ENCODE measurements around the gene PARP15.
"Not testable (repeated sequence)": the region's sequence is repeated elsewhere in the genome, so short reads cannot be mapped to it uniquely, and the experiment has no call there.

Gene PARP15

DNA sequence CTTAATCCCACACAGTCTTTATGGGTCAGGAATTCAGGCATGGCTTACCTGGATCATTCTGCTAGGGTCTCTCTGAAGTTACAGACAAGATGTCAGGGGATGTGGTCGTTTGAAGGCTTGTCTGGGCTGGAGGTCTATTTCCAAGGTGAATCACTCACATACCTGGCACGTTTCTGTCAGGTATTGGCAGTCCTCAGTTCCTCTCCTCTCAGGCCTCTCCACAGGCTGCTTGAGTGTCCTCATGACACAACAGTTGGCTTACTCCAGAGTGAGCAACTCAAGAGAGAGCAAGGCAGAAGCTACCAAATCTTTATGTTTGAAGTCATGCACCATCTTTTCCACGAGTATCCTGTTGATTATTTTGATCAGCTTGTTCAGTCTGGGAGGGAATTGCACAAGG, 59.2 kb downstream of the PARP15 start:
- H3K4me3 ChIP-seq (ENCODE audit: low read depth, low read length) = no peak overlapping the region
- TF ChIP-seq, protein P1, sequence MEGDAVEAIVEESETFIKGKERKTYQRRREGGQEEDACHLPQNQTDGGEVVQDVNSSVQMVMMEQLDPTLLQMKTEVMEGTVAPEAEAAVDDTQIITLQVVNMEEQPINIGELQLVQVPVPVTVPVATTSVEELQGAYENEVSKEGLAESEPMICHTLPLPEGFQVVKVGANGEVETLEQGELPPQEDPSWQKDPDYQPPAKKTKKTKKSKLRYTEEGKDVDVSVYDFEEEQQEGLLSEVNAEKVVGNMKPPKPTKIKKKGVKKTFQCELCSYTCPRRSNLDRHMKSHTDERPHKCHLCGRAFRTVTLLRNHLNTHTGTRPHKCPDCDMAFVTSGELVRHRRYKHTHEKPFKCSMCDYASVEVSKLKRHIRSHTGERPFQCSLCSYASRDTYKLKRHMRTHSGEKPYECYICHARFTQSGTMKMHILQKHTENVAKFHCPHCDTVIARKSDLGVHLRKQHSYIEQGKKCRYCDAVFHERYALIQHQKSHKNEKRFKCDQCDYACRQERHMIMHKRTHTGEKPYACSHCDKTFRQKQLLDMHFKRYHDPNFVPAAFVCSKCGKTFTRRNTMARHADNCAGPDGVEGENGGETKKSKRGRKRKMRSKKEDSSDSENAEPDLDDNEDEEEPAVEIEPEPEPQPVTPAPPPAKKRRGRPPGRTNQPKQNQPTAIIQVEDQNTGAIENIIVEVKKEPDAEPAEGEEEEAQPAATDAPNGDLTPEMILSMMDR (conservative IDR thresholded peaks at IDR 0.05; ENCODE audit: low read depth, low read length) = no peak
- DNase-seq (ENCODE audit: low read depth) = no peak

- no peak overlapping the region for H3K4me3 ChIP-seq (ENCODE audit: low read depth, low read length)
- DNase-seq (ENCODE audit: low read depth) = peak; percentile 20
- TF ChIP-seq, protein P1 (conservative IDR thresholded peaks at IDR 0.05; ENCODE audit: low read depth, low read length) = no peak
These were observed 63.1 kb downstream of the PARP15 start for GRCh38 chr3:122640437-122640999.

DNA sequence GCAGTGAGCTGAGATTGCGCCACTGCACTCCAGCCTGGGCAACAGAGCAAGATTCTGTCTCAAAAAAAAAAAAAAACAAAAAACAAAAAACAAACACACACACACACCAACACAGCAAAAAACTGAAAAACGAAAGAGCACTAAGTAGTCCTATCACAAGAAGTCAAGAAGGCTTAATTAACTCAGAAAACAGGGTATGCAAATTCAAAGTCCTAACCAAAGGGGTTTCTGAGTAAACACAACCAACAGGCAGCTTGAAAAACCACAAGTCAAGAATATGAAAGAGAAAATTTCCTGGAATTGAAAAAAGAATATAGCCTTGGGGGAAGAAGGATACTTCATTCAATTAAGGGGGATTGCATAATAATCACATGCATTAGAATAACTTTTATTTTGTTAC, 65.5 kb downstream of the PARP15 start:
- DNase-seq (ENCODE audit: low read depth) = no peak
- H3K4me3 ChIP-seq (ENCODE audit: low read depth, low read length) = no peak overlapping the region
- TF ChIP-seq, protein P1 (conservative IDR thresholded peaks at IDR 0.05; ENCODE audit: low read depth, low read length) = no peak

DNA sequence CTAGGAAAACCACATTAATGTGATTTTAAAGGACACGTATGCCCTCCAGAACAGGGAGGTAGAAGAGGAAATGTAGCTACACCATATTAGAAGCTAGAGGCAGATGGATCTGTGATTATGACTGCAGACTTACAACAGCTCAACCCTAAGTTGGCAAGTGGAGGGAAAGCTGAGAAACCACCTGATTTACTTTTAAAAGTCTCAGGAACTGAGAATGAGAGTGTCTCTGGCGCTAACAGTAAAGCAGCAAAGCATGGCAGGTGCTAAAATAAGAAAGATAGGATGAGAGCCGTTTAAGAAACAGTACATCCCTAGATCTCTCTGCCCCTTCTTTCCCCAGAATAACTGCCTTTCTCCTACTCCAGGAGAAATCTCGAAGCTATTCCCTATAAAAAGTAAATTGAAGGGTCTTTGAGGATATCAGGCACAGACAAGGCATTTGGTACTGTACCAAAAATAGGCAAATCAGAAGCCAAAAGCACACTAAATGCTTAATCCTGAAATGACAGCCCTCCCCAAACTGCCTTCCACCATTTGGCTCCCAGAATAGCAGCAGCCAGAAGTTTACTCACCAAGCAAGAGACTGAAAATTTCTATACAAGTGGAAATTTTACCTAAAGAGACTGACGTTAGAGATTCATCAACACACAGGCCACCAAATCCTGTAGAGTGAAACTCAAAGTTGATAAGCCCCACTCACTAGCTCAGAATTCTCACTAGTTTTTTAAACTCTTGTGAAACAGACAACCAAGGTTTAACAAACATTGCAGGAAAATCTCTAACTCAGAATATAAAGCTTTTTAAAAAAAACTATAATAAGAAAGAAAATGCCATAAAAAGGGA, 68.9 kb downstream of the PARP15 start:
- no peak overlapping the region for H3K4me3 ChIP-seq (ENCODE audit: low read depth, low read length)
- DNase-seq (ENCODE audit: low read depth) = no peak
- TF ChIP-seq, protein P1 (conservative IDR thresholded peaks at IDR 0.05; ENCODE audit: low read depth, low read length) = no peak

DNA sequence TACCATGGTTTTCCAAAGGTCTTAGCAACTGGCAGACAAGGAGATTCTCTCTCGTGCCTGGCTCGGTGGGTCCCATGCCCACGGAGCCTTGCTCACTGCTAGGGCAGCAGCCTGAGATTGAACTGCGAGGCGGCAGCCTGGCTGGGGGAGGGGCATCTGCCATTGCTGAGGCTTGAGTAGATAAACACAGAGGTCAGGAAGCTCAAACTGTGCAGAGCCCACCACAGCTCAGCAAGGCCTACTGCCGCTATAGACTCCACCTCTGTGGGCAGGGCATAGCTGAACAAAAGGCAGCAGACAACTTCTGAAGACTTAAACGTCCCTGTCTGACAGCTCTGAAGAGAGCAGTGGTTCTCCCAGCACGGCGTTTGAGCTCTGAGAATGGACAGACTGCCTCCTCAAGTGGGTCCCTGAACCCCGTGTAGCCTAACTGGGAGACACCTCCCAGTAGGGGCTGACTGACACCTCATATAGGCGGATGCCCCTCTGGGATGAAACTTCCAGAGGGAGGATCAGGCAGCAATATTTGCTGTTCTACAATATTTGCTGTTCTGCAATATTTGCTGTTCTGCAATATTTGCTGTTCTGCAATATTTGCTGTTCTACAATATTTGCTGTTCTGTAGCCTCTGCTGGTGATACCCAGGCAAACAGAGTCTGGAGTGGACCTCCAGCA, 73.9 kb downstream of the PARP15 start:
- not testable (repeated sequence) for H3K4me3 ChIP-seq (ENCODE audit: low read depth, low read length); DNase-seq (ENCODE audit: low read depth)

DNA sequence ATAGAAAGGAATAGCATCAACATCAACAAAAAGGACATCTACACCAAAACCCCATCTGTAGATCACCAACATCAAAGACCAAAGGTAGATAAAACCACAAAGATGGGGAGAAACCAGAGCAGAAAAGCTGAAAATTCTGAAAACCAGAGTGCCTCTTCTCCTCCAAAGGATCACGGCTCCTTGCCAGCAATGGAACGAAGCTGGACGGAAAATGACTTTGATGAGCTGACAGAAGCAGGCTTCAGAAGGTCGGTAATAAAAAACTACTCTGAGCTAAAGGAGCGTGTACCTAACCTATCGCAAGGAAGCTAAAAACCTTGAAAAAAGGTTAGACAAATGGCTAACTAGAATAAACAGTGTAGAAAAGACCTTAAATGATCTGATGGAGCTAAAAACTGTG, 74.5 kb downstream of the PARP15 start:
- not testable (repeated sequence) for DNase-seq (ENCODE audit: low read depth); H3K4me3 ChIP-seq (ENCODE audit: low read depth, low read length)

DNA sequence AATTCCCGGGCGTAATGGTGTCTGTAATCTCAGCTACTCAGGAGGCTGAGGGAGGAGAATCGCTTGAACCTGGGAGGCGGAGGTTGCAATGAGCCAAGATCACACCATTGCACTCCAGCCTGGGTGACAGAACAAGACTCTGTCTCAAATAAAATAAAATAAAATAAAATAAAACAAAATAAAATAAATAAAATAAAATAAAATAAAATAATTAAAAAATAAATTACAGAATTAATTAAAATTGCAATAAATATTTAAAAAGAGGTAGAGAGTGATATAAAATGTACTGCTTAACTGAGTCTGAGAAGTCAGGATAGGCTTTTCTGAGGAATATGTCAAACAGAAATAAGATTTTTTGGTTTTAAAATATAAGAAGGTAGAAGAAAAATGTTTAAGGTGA, 80.9 kb downstream of the PARP15 start:
- DNase-seq (ENCODE audit: low read depth); H3K4me3 ChIP-seq (ENCODE audit: low read depth, low read length): not testable (repeated sequence)

DNA sequence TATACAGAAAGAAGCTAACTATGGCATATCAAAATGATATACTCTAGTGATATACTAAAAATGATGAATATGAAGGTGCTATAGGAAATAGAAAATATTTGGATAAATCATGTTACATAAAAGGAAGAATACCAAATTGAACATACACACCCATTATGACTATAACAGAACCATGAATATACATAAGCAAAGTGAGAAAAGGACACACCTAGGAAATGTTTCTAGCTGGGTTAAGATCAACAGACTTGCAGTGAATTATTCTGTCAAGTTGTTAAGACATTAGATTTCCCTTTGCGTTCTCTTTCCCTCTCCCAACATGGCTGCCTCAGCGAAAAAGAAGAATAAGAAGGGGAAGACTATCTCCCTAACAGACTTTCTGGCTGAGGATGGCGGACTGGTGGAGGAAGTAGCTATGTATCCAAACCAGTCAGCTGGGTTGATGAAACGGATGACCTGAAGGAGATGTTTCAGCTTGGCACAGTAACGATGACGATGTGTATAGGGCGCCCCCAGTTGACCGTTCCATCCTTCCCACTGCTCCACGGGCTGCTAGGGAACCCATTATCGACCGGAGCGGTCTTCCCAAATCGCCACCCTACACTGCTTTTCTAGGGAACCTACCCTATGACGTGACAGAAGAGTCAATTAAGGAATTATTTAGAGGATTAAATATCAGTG, 83.0 kb downstream of the PARP15 start:
- no peak for DNase-seq (ENCODE audit: low read depth)
- TF ChIP-seq, protein P1 (conservative IDR thresholded peaks at IDR 0.05; ENCODE audit: low read depth, low read length) = no peak
- H3K4me3 ChIP-seq (ENCODE audit: low read depth, low read length) = no peak overlapping the region
